Measurements from ENCODE around the gene TCF4.

- TF ChIP-seq CTCF (conservative IDR thresholded peaks at IDR 0.05; ENCODE audit: low read depth, low read length): no peak
- no peak for TF ChIP-seq EZH2 (IDR thresholded peaks at IDR 0.05; ENCODE audit: borderline replicate concordance, low read depth, low read length, poor library complexity, severe bottlenecking)
Observed at GRCh38 chr18:55462652-55463051, 125.3 kb downstream of the TCF4 start.

Data from A673 (cell line).